H1 (cell line): ENCODE measurements around the gene MRPL20.

Experiments used
- EZH2 ChIP-seq: fragments of 200-600 bp; sonication (generic); IDR thresholded peaks from 2 replicates; pipeline ENCODE4 v1.7.1; 2012; ENCODE audit warnings: low read depth, mild to moderate bottlenecking, moderate library complexity, low read length, inconsistent platforms; ENCODE audit not compliant: severe bottlenecking
- HDAC6 ChIP-seq: IDR thresholded peaks from one replicate; pipeline ENCODE4 v1.7.1; 2012; ENCODE audit warnings: low read depth, mild to moderate bottlenecking, inconsistent platforms, low read length, moderate library complexity
- JUND ChIP-seq: IDR thresholded peaks from 2 replicates; pipeline ENCODE4 v1.6.1; 2011; ENCODE audit warnings: mild to moderate bottlenecking, improper control_type of control experiment, low read length
- MAFK ChIP-seq: IDR thresholded peaks from 2 replicates; pipeline ENCODE4 v1.6.1; 2012; ENCODE audit warnings: low read depth, mild to moderate bottlenecking, improper control_type of control experiment, low read length
- NRF1 ChIP-seq: IDR thresholded peaks from 2 replicates; pipeline ENCODE4 v1.6.1; 2011; ENCODE audit warnings: mild to moderate bottlenecking, low read depth, low read length, improper control_type of control experiment
- POLR2AphosphoS5 ChIP-seq: IDR thresholded peaks from 2 replicates; pipeline ENCODE4 v1.6.1; 2011; ENCODE audit warnings: low read depth, low read length
- RAD21 ChIP-seq, 2 experiments: IDR thresholded peaks in 1 of 2; conservative IDR thresholded peaks in 1 of 2; 2 replicates each; pipeline ENCODE4 v1.6.1; 2011; ENCODE audit warnings: low read depth in 2 of 2, low read length in 2 of 2, improper control_type of control experiment in 1 of 2, inconsistent platforms in 1 of 2, mild to moderate bottlenecking in 1 of 2, moderate library complexity in 1 of 2
- SIN3A ChIP-seq, 2 experiments: IDR thresholded peaks in 1 of 2; conservative IDR thresholded peaks in 1 of 2; 2 replicates each; pipeline ENCODE4 v1.6.1; 2011 to 2012; ENCODE audit warnings: low read length in 2 of 2, improper control_type of control experiment in 1 of 2, low read depth in 1 of 2, mild to moderate bottlenecking in 1 of 2
- TAF1 ChIP-seq: IDR thresholded peaks from 2 replicates; pipeline ENCODE4 v1.6.1; 2011; ENCODE audit warnings: mild to moderate bottlenecking, low read depth, low read length
- TBP ChIP-seq: IDR thresholded peaks from 2 replicates; pipeline ENCODE4 v1.6.1; 2011; ENCODE audit warnings: low read depth, low read length, improper control_type of control experiment
- YY1 ChIP-seq: IDR thresholded peaks from 2 replicates; pipeline ENCODE4 v1.6.1; 2011; ENCODE audit warnings: low read depth, mild to moderate bottlenecking, low read length
- ZNF274 ChIP-seq: IDR thresholded peaks from 2 replicates; pipeline ENCODE4 v1.7.0; 2012; ENCODE audit warnings: low read length, borderline replicate concordance; ENCODE audit errors: extremely low read depth
- TF ChIP-seq, protein P1 (sequence below), 3 experiments: IDR thresholded peaks; 1 replicate in 2 of 3; 2 replicates in 1 of 3; pipeline versions ENCODE4 v1.5.1 to v1.6.1; 2011; ENCODE audit warnings: low read length in 3 of 3, mild to moderate bottlenecking in 3 of 3, inconsistent platforms in 2 of 3, low read depth in 1 of 3, moderate library complexity in 1 of 3; ENCODE audit not compliant: insufficient read depth in 1 of 3; ENCODE audit errors: control extremely low read depth in 1 of 3
- TF ChIP-seq, protein P2 (sequence below): fragments of 300-600 bp; sonication (generic); IDR thresholded peaks from 2 replicates; pipeline ENCODE4 v1.7.1; 2012; ENCODE audit warnings: low read length, moderate library complexity, mild to moderate bottlenecking, inconsistent platforms; ENCODE audit not compliant: insufficient replicate concordance

DNA sequence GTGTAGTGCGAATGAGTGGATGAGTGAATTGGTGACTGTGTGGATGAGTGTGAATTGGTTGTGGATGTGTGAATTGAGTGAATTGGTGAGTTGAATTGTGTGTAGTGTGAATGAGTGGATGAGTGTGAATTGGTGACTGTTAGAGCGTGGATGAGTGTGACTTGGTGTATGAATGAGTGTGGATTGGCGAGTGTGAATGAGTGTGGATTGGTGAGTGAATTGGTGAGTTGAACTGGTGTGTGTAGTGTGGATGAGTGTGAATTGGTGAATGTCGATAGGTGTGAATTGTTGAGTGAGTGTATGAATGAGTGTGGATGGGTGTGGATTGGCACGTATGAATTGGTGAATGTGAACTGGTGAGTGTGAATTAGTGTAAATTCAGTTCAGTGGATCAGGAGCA is 39.8 kb downstream of the MRPL20 start:
- TF ChIP-seq MAFK (no peak), JUND (no peak), RAD21 (IDR thresholded peaks at IDR 0.05 in 1 of 2, conservative IDR thresholded peaks at IDR 0.05 in 1 of 2; ENCODE audit: low read depth in 2 of 2, low read length in 2 of 2) (no peak), HDAC6 (no peak), SIN3A (conservative IDR thresholded peaks at IDR 0.05 in 1 of 2, IDR thresholded peaks at IDR 0.05 in 1 of 2; ENCODE audit: low read depth in 1 of 2, low read length in 2 of 2) (no peak), NRF1 (no peak), TBP (no peak), EZH2 (no peak), ZNF274 (no peak), POLR2AphosphoS5 (no peak), YY1 (no peak), TAF1 (no peak)
- TF ChIP-seq, protein P1, sequence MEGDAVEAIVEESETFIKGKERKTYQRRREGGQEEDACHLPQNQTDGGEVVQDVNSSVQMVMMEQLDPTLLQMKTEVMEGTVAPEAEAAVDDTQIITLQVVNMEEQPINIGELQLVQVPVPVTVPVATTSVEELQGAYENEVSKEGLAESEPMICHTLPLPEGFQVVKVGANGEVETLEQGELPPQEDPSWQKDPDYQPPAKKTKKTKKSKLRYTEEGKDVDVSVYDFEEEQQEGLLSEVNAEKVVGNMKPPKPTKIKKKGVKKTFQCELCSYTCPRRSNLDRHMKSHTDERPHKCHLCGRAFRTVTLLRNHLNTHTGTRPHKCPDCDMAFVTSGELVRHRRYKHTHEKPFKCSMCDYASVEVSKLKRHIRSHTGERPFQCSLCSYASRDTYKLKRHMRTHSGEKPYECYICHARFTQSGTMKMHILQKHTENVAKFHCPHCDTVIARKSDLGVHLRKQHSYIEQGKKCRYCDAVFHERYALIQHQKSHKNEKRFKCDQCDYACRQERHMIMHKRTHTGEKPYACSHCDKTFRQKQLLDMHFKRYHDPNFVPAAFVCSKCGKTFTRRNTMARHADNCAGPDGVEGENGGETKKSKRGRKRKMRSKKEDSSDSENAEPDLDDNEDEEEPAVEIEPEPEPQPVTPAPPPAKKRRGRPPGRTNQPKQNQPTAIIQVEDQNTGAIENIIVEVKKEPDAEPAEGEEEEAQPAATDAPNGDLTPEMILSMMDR (IDR thresholded peaks at IDR 0.05; ENCODE audit: control extremely low read depth in 1 of 3, insufficient read depth in 1 of 3, low read depth in 1 of 3, low read length in 3 of 3): no peak
- TF ChIP-seq, protein P2, sequence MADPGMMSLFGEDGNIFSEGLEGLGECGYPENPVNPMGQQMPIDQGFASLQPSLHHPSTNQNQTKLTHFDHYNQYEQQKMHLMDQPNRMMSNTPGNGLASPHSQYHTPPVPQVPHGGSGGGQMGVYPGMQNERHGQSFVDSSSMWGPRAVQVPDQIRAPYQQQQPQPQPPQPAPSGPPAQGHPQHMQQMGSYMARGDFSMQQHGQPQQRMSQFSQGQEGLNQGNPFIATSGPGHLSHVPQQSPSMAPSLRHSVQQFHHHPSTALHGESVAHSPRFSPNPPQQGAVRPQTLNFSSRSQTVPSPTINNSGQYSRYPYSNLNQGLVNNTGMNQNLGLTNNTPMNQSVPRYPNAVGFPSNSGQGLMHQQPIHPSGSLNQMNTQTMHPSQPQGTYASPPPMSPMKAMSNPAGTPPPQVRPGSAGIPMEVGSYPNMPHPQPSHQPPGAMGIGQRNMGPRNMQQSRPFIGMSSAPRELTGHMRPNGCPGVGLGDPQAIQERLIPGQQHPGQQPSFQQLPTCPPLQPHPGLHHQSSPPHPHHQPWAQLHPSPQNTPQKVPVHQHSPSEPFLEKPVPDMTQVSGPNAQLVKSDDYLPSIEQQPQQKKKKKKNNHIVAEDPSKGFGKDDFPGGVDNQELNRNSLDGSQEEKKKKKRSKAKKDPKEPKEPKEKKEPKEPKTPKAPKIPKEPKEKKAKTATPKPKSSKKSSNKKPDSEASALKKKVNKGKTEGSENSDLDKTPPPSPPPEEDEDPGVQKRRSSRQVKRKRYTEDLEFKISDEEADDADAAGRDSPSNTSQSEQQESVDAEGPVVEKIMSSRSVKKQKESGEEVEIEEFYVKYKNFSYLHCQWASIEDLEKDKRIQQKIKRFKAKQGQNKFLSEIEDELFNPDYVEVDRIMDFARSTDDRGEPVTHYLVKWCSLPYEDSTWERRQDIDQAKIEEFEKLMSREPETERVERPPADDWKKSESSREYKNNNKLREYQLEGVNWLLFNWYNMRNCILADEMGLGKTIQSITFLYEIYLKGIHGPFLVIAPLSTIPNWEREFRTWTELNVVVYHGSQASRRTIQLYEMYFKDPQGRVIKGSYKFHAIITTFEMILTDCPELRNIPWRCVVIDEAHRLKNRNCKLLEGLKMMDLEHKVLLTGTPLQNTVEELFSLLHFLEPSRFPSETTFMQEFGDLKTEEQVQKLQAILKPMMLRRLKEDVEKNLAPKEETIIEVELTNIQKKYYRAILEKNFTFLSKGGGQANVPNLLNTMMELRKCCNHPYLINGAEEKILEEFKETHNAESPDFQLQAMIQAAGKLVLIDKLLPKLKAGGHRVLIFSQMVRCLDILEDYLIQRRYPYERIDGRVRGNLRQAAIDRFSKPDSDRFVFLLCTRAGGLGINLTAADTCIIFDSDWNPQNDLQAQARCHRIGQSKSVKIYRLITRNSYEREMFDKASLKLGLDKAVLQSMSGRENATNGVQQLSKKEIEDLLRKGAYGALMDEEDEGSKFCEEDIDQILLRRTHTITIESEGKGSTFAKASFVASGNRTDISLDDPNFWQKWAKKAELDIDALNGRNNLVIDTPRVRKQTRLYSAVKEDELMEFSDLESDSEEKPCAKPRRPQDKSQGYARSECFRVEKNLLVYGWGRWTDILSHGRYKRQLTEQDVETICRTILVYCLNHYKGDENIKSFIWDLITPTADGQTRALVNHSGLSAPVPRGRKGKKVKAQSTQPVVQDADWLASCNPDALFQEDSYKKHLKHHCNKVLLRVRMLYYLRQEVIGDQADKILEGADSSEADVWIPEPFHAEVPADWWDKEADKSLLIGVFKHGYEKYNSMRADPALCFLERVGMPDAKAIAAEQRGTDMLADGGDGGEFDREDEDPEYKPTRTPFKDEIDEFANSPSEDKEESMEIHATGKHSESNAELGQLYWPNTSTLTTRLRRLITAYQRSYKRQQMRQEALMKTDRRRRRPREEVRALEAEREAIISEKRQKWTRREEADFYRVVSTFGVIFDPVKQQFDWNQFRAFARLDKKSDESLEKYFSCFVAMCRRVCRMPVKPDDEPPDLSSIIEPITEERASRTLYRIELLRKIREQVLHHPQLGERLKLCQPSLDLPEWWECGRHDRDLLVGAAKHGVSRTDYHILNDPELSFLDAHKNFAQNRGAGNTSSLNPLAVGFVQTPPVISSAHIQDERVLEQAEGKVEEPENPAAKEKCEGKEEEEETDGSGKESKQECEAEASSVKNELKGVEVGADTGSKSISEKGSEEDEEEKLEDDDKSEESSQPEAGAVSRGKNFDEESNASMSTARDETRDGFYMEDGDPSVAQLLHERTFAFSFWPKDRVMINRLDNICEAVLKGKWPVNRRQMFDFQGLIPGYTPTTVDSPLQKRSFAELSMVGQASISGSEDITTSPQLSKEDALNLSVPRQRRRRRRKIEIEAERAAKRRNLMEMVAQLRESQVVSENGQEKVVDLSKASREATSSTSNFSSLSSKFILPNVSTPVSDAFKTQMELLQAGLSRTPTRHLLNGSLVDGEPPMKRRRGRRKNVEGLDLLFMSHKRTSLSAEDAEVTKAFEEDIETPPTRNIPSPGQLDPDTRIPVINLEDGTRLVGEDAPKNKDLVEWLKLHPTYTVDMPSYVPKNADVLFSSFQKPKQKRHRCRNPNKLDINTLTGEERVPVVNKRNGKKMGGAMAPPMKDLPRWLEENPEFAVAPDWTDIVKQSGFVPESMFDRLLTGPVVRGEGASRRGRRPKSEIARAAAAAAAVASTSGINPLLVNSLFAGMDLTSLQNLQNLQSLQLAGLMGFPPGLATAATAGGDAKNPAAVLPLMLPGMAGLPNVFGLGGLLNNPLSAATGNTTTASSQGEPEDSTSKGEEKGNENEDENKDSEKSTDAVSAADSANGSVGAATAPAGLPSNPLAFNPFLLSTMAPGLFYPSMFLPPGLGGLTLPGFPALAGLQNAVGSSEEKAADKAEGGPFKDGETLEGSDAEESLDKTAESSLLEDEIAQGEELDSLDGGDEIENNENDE: no peak
